BJ (cell line): Measurements from ENCODE around the gene NAALADL2. TPM values are rescaled to one million over a fixed set of nuclear protein-coding genes. Genes with fewer than 3 reads are reported as not detected.
"Not testable (repeated sequence)": the region's sequence is repeated elsewhere in the genome, so short reads cannot be mapped to it uniquely, and the experiment has no call there.

Source experiments
- CTCF ChIA-PET: fragments of 350-600 bp; formaldehyde crosslinking; extraction: SDS; loops from one replicate; lab custom pipeline; 2021; ENCODE audit warnings: antibody characterized with exemption, inconsistent platforms; lab: Yijun Ruan, JAX
- POLR2A ChIA-PET: fragments of 300-600 bp; sonication (Branson Sonifier 250); formaldehyde crosslinking; extraction: SDS; loops from one replicate; lab custom pipeline; 2021; ENCODE audit warnings: antibody characterized with exemption; lab: Charles Lee
- DNase-seq: peaks from one replicate; pipeline ENCODE4 v3.0.0-alpha.2; 2011; ENCODE audit warnings: low read depth
- H3K27me3 ChIP-seq: 2 replicates; pipeline ENCODE4 v1.6.0; 2011; ENCODE audit warnings: low read length; ENCODE audit not compliant: control insufficient read depth, insufficient read depth
- H3K36me3 ChIP-seq: 2 replicates; pipeline ENCODE4 v1.5.1; 2011; ENCODE audit warnings: low read length; ENCODE audit not compliant: control insufficient read depth, insufficient read depth
- H3K4me3 ChIP-seq: 2 replicates; pipeline ENCODE4 v1.5.1; 2011; ENCODE audit warnings: low read depth, mild to moderate bottlenecking, control low read depth, low read length
- polyA plus RNA-seq: library from polyadenylated mRNA; depleted of rRNA; stranded (reverse); fragments of >200 nt; gene quantifications from 2 replicates; pipeline ENCODE4 v1.2.3, GENCODE V29; 2011
- TF ChIP-seq, protein P1 (sequence below): IDR thresholded peaks from 2 replicates; pipeline ENCODE4 v1.5.1; 2011; ENCODE audit warnings: low read depth, mild to moderate bottlenecking, control low read depth, inconsistent platforms, low read length, moderate library complexity; ENCODE audit not compliant: insufficient read depth

NAALADL2 gene
- polyA plus RNA-seq, 1 experiment, result 3.6 TPM

GRCh38 chr3:175807175-175807574 is 948.0 kb downstream of the NAALADL2 start:
- no peaks in the 10 kb centered on the region for H3K36me3 ChIP-seq
- no peak overlapping the region for H3K4me3 ChIP-seq
- TF ChIP-seq, protein P1, sequence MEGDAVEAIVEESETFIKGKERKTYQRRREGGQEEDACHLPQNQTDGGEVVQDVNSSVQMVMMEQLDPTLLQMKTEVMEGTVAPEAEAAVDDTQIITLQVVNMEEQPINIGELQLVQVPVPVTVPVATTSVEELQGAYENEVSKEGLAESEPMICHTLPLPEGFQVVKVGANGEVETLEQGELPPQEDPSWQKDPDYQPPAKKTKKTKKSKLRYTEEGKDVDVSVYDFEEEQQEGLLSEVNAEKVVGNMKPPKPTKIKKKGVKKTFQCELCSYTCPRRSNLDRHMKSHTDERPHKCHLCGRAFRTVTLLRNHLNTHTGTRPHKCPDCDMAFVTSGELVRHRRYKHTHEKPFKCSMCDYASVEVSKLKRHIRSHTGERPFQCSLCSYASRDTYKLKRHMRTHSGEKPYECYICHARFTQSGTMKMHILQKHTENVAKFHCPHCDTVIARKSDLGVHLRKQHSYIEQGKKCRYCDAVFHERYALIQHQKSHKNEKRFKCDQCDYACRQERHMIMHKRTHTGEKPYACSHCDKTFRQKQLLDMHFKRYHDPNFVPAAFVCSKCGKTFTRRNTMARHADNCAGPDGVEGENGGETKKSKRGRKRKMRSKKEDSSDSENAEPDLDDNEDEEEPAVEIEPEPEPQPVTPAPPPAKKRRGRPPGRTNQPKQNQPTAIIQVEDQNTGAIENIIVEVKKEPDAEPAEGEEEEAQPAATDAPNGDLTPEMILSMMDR, result no peak
- POLR2A ChIA-PET, result no interaction called here
- H3K27me3 ChIP-seq, result no peaks in the 10 kb centered on the region
- no peak for DNase-seq
- CTCF ChIA-PET, result no interaction called here

DNA sequence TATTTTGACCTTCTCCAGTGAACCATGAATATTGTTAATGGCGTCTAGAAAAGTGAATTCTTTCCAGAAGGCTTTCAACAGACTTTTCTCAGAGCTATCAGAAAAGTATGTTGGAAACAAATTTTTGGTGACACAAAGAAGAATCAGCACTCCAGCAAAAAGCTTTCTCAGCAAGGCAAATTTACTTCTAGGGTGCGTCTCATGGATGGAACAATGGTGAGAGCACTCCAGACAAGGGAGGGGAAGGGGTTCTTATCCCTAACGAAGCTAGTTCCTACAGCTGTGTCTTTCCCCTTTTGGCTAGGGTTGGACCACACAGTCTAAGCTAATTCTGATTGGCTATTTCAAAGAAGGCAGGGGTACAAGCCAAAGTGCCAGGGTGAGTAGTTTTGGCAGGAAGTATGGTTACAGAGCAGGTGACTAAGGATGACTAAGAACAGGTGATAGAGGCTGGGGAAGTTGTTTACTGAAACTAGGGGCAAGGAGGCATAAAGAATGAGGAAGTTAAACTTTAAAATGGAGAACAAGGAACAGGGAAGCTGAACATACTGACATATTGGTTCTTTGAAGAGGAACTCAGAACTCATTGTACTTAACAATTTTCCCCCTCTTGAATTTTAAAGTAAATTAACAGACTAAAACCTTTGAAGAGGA is 959.8 kb downstream of the NAALADL2 start:
- POLR2A ChIA-PET, result no interaction called here
- TF ChIP-seq, protein P1, result no peak
- H3K36me3 ChIP-seq, result no peaks in the 10 kb centered on the region
- no peak for DNase-seq
- CTCF ChIA-PET, result no interaction called here
- no peaks in the 10 kb centered on the region for H3K27me3 ChIP-seq
- H3K4me3 ChIP-seq, result no peak overlapping the region

- H3K27me3 ChIP-seq, H3K4me3 ChIP-seq, POLR2A ChIA-PET, DNase-seq, H3K36me3 ChIP-seq: not testable (repeated sequence)
- CTCF ChIA-PET, result interaction anchor here (0.6 to 1.2 kb wide), 2 partner anchors 571 to 1470 kb away, joined by 3 read pairs; no protein-coding TSS in a partner anchor
Measured at GRCh38 chr3:175822766-175823491, 963.8 kb downstream of the NAALADL2 start.

DNA sequence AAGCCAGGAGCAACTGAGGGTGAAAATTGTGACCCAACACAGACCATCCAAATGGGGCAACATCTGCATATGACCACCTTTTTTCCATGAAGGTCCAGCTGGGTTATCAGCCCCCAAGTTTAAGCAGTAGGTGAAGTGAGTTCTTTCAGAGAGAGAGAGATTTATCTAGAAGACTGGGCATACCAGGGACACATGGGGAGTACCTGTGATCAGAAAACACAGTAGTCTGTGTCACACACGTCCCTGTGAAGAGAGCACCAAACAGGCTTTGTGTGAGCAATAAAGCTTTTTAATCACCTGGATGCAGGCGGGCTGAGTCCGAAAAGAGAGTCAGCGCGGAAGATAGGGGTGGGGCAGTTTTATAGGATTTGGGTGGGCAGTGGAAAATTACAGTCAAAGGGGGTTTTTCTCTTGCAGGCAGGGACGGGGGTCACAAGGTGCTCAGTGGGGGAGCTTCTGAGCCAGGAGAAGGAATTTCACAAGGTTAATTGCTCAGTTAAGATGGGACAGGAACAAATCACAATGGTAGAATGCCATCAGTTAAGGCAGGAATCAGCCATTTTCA is 966.0 kb downstream of the NAALADL2 start:
- H3K36me3 ChIP-seq, DNase-seq, CTCF ChIA-PET, H3K4me3 ChIP-seq, POLR2A ChIA-PET, H3K27me3 ChIP-seq: not testable (repeated sequence)

GRCh38 chr3:175826759-175827158 is 967.6 kb downstream of the NAALADL2 start:
- no peaks in the 10 kb centered on the region for H3K36me3 ChIP-seq
- no peak overlapping the region for H3K4me3 ChIP-seq
- TF ChIP-seq, protein P1, result no peak
- no peak for DNase-seq
- POLR2A ChIA-PET, result no interaction called here
- CTCF ChIA-PET, result no interaction called here
- no peaks in the 10 kb centered on the region for H3K27me3 ChIP-seq

- DNase-seq, H3K27me3 ChIP-seq, POLR2A ChIA-PET, H3K4me3 ChIP-seq, H3K36me3 ChIP-seq, CTCF ChIA-PET: not testable (repeated sequence)
Measured at GRCh38 chr3:175829809-175830208, 970.7 kb downstream of the NAALADL2 start.

GRCh38 chr3:175835763-175836162 is 976.6 kb downstream of the NAALADL2 start:
- DNase-seq, POLR2A ChIA-PET, H3K36me3 ChIP-seq, H3K27me3 ChIP-seq, H3K4me3 ChIP-seq, CTCF ChIA-PET: not testable (repeated sequence)
